Activated naive CD4-positive, alpha-beta T cell treated with anti-CD3 and anti-CD28 coated beads for 36 hours (primary cell): ENCODE results near the gene DENND1A. TPM values are rescaled to one million over a fixed set of nuclear protein-coding genes. Genes with fewer than 3 reads are reported as not detected.

ENCODE experiments used
- CTCF ChIA-PET: fragments of 350-600 bp; sonication (Branson Sonifier 250); formaldehyde crosslinking; loops from one replicate; lab custom pipeline; 2021; ENCODE audit warnings: antibody characterized with exemption; lab: Charles Lee
- DNase-seq: peaks from one replicate; pipeline ENCODE4 v3.0.0-alpha.2; 2020
- H3K27ac Mint-ChIP-seq: one replicate; pipeline ENCODE4 v1.8.0; 2021; ENCODE audit warnings: mild to moderate bottlenecking, mixed read lengths
- H3K27me3 Mint-ChIP-seq: one replicate; pipeline ENCODE4 v1.8.0; 2021; ENCODE audit warnings: low read depth, mixed read lengths
- H3K36me3 Mint-ChIP-seq: one replicate; pipeline ENCODE4 v1.8.0; 2021; ENCODE audit warnings: low read depth, mixed read lengths
- H3K4me1 Mint-ChIP-seq: one replicate; pipeline ENCODE4 v1.8.0; 2021; ENCODE audit warnings: low read depth, mixed read lengths
- H3K4me3 Mint-ChIP-seq: one replicate; pipeline ENCODE4 v1.8.0; 2021; ENCODE audit warnings: mild to moderate bottlenecking, moderate library complexity, mixed read lengths
- H3K9me3 Mint-ChIP-seq: one replicate; pipeline ENCODE4 v1.8.0; 2021; ENCODE audit warnings: mixed read lengths
- intact Hi-C: fragments of 100-400 bp; cut with micrococcal nuclease; formaldehyde crosslinking; loops from one replicate; pipeline ENCODE4 v1.15.1; 2023
- total RNA-seq, 2 experiments: library from RNA; stranded (reverse); gene quantifications; one replicate each; pipeline ENCODE4 v1.2.3, GENCODE V29; 2021

The DENND1A gene
- total RNA-seq, 2 experiments from 2014 or later = 28.4 to 29.6 TPM

DNA sequence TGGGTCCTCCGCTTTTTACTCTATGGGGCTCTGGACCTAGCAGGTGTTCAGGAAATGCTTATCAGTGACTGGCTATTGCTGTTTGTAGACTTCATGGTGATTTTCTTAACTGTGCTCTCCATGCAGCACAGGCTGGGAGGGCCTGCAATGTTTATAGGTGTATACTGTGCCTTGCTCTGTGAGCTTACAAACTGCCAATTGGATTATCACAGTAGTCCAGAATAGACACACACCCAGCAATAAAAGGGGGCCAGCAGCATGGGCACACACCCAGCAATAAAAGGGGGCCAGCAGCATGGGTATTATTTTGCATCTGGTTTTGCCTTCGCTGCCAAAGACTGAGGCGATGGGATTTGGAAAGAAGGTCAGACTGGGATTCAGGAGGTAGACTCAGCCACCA is 473.9 kb downstream of the DENND1A start:
- H3K4me1 Mint-ChIP-seq = no peaks in the 10 kb centered on the region

DNA sequence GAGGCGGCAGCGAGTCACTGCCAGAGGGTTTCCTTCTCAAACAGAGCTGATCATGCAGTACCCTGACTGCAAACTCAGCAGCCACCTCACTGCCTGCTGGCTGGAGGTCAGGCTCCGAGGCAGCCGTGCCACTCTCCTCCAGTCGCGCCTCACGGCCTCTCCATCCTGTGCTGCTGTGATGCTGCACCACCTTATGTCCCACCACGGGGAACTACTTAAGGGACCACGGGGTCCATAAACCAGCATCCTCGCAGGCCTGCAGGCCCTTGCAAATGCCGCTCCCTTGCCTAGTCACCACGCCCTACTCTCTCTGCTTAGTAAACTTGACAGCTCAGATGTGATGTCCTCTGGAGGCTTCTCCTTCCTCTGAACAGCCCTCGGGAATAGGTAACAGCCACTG is 474.7 kb downstream of the DENND1A start:
- Mint-ChIP-seq H3K27ac (no peak overlapping the region), H3K36me3 (peaks cover 14% of the 10 kb centered on the region), H3K4me3 (no peak overlapping the region), H3K4me1 (no peaks in the 10 kb centered on the region), H3K9me3 (no peaks in the 10 kb centered on the region), H3K27me3 (no peaks in the 10 kb centered on the region)
- CTCF ChIA-PET = no interaction called here
- intact Hi-C loops = no loop called here
- DNase-seq = no peak

More for the DNA sequence above, 473.9 kb downstream of the DENND1A start:
- CTCF ChIA-PET = no interaction called here
- H3K27ac Mint-ChIP-seq = no peak overlapping the region
- intact Hi-C loops = no loop called here
- H3K9me3 Mint-ChIP-seq = no peaks in the 10 kb centered on the region
- no peak overlapping the region for H3K4me3 Mint-ChIP-seq
- no peaks in the 10 kb centered on the region for H3K27me3 Mint-ChIP-seq
- no peak for DNase-seq
- peaks cover 8% of the 10 kb centered on the region for H3K36me3 Mint-ChIP-seq

- DNase-seq = no peak
- Mint-ChIP-seq H3K27me3 (no peaks in the 10 kb centered on the region), H3K36me3 (peaks cover 14% of the 10 kb centered on the region), H3K4me1 (no peaks in the 10 kb centered on the region), H3K4me3 (no peak overlapping the region), H3K9me3 (no peaks in the 10 kb centered on the region), H3K27ac (no peak overlapping the region)
- intact Hi-C loops = no loop called here
- CTCF ChIA-PET = interaction anchor here (1.1 kb wide), 1 partner anchor 11 kb away, joined by 3 read pairs; no protein-coding TSS in a partner anchor
Measured at GRCh38 chr9:123454361-123454760, 475.6 kb downstream of the DENND1A start.

- H3K4me3 Mint-ChIP-seq = no peak overlapping the region
- H3K27me3 Mint-ChIP-seq = no peaks in the 10 kb centered on the region
- H3K36me3 Mint-ChIP-seq = peaks cover 14% of the 10 kb centered on the region
- no peaks in the 10 kb centered on the region for H3K4me1 Mint-ChIP-seq
- no peaks in the 10 kb centered on the region for H3K9me3 Mint-ChIP-seq
- intact Hi-C loops = no loop called here
- DNase-seq = no peak
- CTCF ChIA-PET = interaction anchor here (0.6 to 1.1 kb wide), 2 partner anchors 11 to 322 kb away, joined by 3 to 7 read pairs; no protein-coding TSS in a partner anchor
- no peak overlapping the region for H3K27ac Mint-ChIP-seq
Measured at GRCh38 chr9:123453831-123454321, 476.1 kb downstream of the DENND1A start.

DNA sequence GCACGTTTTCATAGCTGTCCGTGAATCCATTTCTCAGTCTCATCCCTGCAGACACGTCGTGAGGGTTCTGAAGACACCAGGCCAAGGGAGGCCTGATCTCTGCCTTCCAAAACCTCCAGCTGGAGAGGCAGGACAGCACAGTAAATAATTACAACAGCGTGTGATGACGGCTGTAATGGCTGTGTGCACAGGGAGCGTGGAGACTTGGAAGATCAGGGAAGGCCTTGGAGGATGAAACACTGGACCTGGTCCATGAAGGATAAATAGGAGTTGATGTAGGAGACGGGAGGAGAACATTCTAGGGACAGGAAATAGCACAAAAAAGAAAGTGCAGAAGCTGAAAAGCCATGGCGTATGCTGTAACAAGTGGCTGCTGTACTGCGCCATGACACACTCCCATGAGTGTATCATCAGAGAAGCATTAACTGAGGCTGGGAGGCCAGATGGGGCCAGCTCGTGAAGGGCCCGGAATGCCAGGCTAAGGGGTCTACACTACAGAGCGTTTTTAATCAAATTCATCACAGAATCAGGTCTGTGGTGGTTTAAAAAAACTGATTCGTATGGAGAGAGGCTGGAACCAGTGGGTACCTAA is 476.8 kb downstream of the DENND1A start:
- Mint-ChIP-seq H3K9me3 (no peaks in the 10 kb centered on the region), H3K4me3 (no peak overlapping the region), H3K27me3 (no peaks in the 10 kb centered on the region), H3K4me1 (no peaks in the 10 kb centered on the region), H3K27ac (no peak overlapping the region), H3K36me3 (peaks cover 14% of the 10 kb centered on the region)
- DNase-seq = no peak
- intact Hi-C loops = no loop called here
- CTCF ChIA-PET = interaction anchor here (1.1 kb wide), 1 partner anchor 12 kb away, joined by 3 read pairs; no protein-coding TSS in a partner anchor

- CTCF ChIA-PET = no interaction called here
- Mint-ChIP-seq H3K4me3 (no peak overlapping the region), H3K36me3 (peaks cover 18% of the 10 kb centered on the region), H3K27ac (no peak overlapping the region), H3K27me3 (no peaks in the 10 kb centered on the region), H3K9me3 (no peaks in the 10 kb centered on the region), H3K4me1 (no peaks in the 10 kb centered on the region)
- DNase-seq = no peak
- intact Hi-C loops = no loop called here
Measured at GRCh38 chr9:123450996-123451395, 478.9 kb downstream of the DENND1A start.

GRCh38 chr9:123450098-123450770 is 479.7 kb downstream of the DENND1A start:
- no peaks in the 10 kb centered on the region for H3K27me3 Mint-ChIP-seq
- intact Hi-C loops = no loop called here
- H3K9me3 Mint-ChIP-seq = no peaks in the 10 kb centered on the region
- no peak overlapping the region for H3K27ac Mint-ChIP-seq
- H3K36me3 Mint-ChIP-seq = peaks cover 18% of the 10 kb centered on the region
- H3K4me1 Mint-ChIP-seq = no peaks in the 10 kb centered on the region
- CTCF ChIA-PET = interaction anchor here (0.6 kb wide), 1 partner anchor 936 kb away, joined by 3 read pairs; no protein-coding TSS in a partner anchor
- DNase-seq = no peak
- H3K4me3 Mint-ChIP-seq = no peak overlapping the region

- CTCF ChIA-PET = no interaction called here
- peaks cover 18% of the 10 kb centered on the region for H3K36me3 Mint-ChIP-seq
Measured at GRCh38 chr9:123447934-123448646, 481.8 kb downstream of the DENND1A start.

GRCh38 chr9:123445981-123446610 is 483.8 kb downstream of the DENND1A start:
- Mint-ChIP-seq H3K4me1 (no peaks in the 10 kb centered on the region), H3K27ac (no peak overlapping the region), H3K4me3 (no peak overlapping the region), H3K9me3 (no peaks in the 10 kb centered on the region), H3K27me3 (no peaks in the 10 kb centered on the region), H3K36me3 (peaks cover 11% of the 10 kb centered on the region)
- intact Hi-C loops = no loop called here
- DNase-seq = no peak
- CTCF ChIA-PET = interaction anchor here (0.8 kb wide), 1 partner anchor 96 kb away, joined by 3 read pairs; no protein-coding TSS in a partner anchor

More at GRCh38 chr9:123447934-123448646, 481.8 kb downstream of the DENND1A start:
- H3K9me3 Mint-ChIP-seq = no peaks in the 10 kb centered on the region
- no peak overlapping the region for H3K27ac Mint-ChIP-seq
- DNase-seq = no peak
- no peaks in the 10 kb centered on the region for H3K27me3 Mint-ChIP-seq
- no peak overlapping the region for H3K4me3 Mint-ChIP-seq
- no peaks in the 10 kb centered on the region for H3K4me1 Mint-ChIP-seq
- intact Hi-C loops = no loop called here

- no peak for DNase-seq
- Mint-ChIP-seq H3K9me3 (no peaks in the 10 kb centered on the region), H3K36me3 (peaks cover 4% of the 10 kb centered on the region), H3K27me3 (no peaks in the 10 kb centered on the region), H3K4me3 (no peak overlapping the region), H3K27ac (no peak overlapping the region), H3K4me1 (no peaks in the 10 kb centered on the region)
- CTCF ChIA-PET = no interaction called here
- intact Hi-C loops = no loop called here
Measured at GRCh38 chr9:123445116-123445515, 484.8 kb downstream of the DENND1A start.

- Mint-ChIP-seq H3K27me3 (no peaks in the 10 kb centered on the region), H3K27ac (no peak overlapping the region), H3K36me3 (peaks cover 9% of the 10 kb centered on the region), H3K4me3 (no peak overlapping the region), H3K9me3 (no peaks in the 10 kb centered on the region), H3K4me1 (no peaks in the 10 kb centered on the region)
- intact Hi-C loops = no loop called here
- no peak for DNase-seq
- CTCF ChIA-PET = interaction anchor here (0.6 kb wide), 1 partner anchor 684 kb away, joined by 3 read pairs; no protein-coding TSS in a partner anchor
Measured at GRCh38 chr9:123441769-123442168, 488.2 kb downstream of the DENND1A start.

- CTCF ChIA-PET = no interaction called here
- Mint-ChIP-seq H3K27me3 (no peaks in the 10 kb centered on the region), H3K9me3 (no peaks in the 10 kb centered on the region), H3K36me3 (peaks cover 13% of the 10 kb centered on the region), H3K27ac (no peak overlapping the region), H3K4me3 (no peak overlapping the region), H3K4me1 (no peaks in the 10 kb centered on the region)
- DNase-seq = no peak
- intact Hi-C loops = no loop called here
Measured at GRCh38 chr9:123440256-123440655, 489.7 kb downstream of the DENND1A start.
